H7 (cell line): Measurements from ENCODE around the gene NCKAP5L. TPM values are rescaled to one million over a fixed set of nuclear protein-coding genes. Genes with fewer than 3 reads are reported as not detected.

Experiments
- DNase-seq: peaks from one replicate; pipeline ENCODE4 v3.0.0; 2012
- H3K27me3 ChIP-seq: 2 replicates; pipeline ENCODE4 v1.6.0; 2011; ENCODE audit warnings: mild to moderate bottlenecking, low read length; ENCODE audit not compliant: control insufficient read depth, insufficient read depth
- H3K36me3 ChIP-seq: replicated peaks from 2 replicates; pipeline ENCODE4 v1.5.1; 2011; ENCODE audit warnings: low read length; ENCODE audit not compliant: control insufficient read depth, insufficient read depth
- H3K4me3 ChIP-seq: 2 replicates; pipeline ENCODE4 v1.5.1; 2011; ENCODE audit warnings: low read depth, mild to moderate bottlenecking, control low read depth, low read length, moderate library complexity; ENCODE audit not compliant: insufficient read depth
- total RNA-seq: library from RNA; depleted of rRNA; stranded (reverse); fragments of >200 nt; shearing (Covaris generic); gene quantifications from 2 replicates; pipeline ENCODE4 v1.2.3, GENCODE V29; 2014

NCKAP5L gene
- total RNA-seq, 1 experiment from 2014 or later = 22.3 TPM

DNA sequence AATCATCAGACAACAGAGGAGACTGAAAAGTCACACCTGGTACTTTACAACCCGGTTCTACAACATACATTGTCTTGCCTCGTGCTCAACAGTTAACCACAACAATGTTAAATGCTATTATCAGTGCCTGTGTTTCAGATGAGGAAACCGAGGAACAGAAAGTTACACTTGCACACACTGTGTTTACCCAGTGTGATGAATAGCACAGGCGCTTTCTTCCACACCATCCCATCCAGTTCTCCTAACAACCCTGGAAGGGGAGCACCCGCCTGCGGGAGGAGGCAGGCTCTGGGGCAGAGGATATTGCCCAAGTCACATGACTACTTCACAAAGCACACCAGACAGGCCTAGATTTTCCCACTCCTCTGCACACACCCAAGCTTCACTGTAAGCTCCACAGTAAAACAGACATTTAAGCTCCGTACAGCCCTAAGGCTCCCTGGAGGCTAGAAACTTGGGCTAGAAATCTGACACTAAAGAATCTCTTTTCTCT, 21.8 kb downstream of the NCKAP5L start:
- Histone ChIP-seq H3K4me3 (no peak overlapping the region), H3K36me3 (peaks cover 15% of the 10 kb centered on the region), H3K27me3 (no peaks in the 10 kb centered on the region)
- DNase-seq = no peak

DNA sequence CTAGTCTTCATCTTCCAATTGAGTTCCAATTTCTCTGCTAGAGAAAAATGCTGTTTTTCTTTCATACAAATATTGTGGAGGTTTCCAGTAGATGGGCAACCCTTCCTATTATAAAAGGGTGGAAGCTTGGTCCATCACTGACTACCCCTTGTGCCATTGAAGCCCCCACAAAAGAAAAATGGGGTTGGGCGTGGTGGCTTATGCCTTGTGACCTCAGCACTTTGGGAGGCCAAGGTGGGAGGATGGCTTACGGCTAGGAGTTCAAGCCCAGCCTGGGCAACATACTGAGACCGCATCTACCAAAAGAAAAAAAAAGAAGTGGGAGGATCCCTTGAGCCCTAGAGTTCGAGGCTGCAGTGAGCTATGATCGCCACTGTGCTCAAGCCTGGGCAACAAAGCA, 22.8 kb downstream of the NCKAP5L start:
- Histone ChIP-seq H3K27me3 (no peaks in the 10 kb centered on the region), H3K4me3 (no peak overlapping the region), H3K36me3 (peaks cover 17% of the 10 kb centered on the region)
- no peak for DNase-seq

DNA sequence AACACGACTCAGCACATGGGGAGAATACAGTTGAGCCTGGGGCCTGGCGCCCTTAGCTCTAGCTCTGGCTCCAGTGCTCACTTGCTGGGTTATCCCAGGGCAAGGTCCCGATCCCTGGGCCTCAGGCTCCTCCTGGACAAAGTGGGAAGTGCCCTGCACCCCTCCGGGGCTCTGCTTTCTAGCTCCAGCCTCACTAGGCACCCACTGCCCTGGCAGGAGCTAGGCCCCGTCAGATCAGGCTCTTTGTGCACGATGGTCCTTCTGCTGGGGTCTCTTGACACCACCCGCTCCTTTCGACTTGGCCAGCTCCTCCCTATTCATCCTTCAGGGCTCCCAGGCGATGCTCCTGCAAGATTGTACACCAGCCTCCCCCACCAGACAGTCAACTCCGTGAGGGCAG, 23.4 kb downstream of the NCKAP5L start:
- Histone ChIP-seq H3K36me3 (peaks cover 17% of the 10 kb centered on the region), H3K4me3 (no peak overlapping the region)

DNA sequence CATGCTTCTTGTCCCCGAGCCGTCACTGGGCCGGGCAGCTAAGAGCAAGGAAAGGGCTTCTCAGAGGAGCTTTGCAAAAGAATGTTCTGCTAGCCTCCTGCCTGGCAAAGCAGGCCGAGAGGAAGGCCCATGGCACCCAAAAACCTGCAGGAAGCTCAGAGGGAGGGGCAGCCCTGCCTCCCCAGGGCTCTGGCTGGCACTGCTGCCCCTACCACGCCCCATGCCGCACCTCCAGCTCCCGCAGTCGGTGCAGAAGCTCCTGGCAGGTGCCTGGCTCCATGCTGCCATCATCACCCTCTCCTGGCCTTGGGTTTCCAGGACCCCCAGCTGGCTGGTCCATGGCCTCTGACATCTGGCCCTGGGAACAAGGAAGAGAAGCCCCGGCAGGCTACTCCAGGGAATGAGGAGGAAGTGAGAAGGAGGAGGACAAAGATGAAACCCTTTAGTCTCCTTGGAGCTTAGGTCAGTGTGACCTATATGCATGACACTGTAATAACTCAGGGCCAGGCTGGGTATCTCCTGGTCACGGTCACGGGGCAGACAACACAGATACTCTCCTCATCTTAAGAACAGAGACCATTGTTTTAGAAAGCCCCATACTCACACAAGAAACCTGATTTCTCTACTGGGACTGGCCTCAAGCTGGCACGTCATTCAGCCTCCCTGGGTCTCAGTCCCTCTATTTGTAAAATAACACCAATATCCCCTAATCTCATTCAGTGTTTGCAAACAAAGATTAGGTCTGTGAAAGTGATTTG, 24.3 kb downstream of the NCKAP5L start:
- no peak for DNase-seq
- peaks cover 19% of the 10 kb centered on the region for H3K36me3 ChIP-seq
- no peak overlapping the region for H3K4me3 ChIP-seq
- no peaks in the 10 kb centered on the region for H3K27me3 ChIP-seq

More for the DNA sequence above, 23.4 kb downstream of the NCKAP5L start:
- H3K27me3 ChIP-seq = no peaks in the 10 kb centered on the region
- no peak for DNase-seq

DNA sequence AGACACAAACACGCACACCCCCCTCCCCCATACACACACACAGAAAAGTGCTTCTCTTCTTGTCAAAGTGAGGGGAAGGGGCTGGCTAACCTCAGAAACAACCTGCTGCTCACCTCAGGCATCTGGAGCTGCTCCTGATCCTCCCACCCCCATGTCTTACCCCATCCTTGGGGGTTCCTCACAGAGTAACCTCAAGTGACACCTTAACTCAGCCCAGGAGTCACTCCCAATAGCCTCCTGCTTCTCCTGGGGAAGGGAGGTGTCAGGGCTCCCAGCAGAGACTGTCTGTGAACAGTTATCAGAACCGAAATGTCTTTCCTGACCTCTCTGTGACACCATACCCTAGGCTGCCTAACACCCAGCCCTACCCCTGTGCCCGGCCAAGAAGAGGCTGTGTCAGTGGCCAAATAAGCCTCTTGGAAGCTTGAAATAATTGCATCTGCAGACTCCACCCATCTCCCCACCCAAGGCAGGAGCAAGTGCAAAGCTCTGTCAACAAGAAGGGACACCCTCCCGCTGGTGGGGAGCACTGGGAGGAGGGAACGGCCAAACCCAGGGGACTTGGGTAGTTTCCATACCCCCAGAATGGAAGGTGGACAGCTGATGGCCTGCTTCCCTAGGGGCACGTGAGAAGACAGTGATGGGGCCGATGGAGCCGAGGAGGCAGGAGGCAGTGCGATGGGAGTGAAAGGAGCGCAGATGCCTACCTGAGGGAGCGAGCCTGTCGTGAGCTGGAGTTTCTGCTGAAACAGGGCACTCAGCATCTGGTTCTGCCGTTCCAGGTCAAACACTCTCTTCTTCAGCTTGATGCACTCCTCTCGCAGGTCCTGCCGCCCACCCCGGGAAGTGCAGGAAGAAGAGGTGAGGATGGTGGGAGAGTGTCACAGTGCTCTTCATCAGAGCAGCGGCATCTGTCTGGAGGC, 26.8 kb downstream of the NCKAP5L start:
- Histone ChIP-seq H3K4me3 (no peak overlapping the region), H3K36me3 (peaks cover 20% of the 10 kb centered on the region), H3K27me3 (no peaks in the 10 kb centered on the region)
- no peak for DNase-seq

DNA sequence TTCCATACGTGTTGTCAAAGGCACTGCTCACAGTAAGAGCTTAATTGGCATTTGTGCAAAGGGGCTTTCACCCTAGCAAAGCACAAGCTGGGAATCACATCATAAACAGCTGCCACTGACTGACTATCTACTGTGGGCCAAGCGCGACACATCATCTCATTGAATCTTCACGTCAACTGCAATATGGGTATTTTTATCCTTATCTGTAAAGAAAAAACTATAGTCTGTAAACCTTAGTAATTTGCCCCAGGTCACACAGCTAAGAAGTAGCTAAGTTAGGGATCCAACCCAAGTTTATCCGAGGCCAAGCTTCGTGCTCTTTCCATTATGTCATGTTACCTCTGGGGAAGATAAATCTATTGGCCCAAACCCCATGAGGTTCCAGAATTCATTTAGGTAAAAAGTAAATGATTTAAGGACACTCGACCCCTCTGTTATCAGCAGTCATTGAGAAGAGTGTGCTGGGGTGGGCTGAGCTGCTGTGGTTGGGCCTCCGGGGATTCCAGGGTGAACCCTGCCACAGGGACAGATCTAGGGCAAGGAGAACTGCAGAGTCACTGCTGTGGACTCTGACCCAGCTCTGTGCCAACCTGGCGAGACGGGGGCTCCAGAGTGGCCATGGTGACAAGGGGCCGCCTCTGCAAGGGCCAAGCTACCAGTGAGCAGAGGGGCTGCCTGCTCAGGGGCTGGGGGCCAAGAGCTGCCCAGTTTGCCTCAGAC, 27.6 kb downstream of the NCKAP5L start:
- no peak for DNase-seq
- Histone ChIP-seq H3K4me3 (no peak overlapping the region), H3K36me3 (peaks cover 20% of the 10 kb centered on the region), H3K27me3 (no peaks in the 10 kb centered on the region)

DNA sequence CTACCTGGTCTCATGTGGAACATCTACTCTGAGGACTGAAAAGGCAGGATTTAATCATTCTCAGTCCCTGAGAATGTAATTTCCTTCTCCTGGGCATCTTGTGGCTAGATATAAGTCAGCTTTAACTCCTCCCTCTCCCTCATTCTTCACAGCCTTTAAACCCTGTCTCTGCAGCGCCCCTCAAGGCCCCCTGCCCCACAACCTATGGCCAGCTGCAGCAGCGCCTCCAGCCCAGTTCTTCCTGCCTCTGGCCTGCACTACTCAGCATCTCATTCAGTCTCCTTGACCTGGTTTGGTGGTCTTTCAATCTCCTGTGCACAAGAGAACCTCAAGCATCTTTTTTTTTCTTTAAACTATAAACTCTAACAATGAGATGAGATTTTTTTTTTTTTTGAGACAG, 29.3 kb downstream of the NCKAP5L start:
- peak; percentile 52 for DNase-seq
- H3K36me3 ChIP-seq = peaks cover 14% of the 10 kb centered on the region
- no peak overlapping the region for H3K4me3 ChIP-seq
- H3K27me3 ChIP-seq = no peaks in the 10 kb centered on the region

DNA sequence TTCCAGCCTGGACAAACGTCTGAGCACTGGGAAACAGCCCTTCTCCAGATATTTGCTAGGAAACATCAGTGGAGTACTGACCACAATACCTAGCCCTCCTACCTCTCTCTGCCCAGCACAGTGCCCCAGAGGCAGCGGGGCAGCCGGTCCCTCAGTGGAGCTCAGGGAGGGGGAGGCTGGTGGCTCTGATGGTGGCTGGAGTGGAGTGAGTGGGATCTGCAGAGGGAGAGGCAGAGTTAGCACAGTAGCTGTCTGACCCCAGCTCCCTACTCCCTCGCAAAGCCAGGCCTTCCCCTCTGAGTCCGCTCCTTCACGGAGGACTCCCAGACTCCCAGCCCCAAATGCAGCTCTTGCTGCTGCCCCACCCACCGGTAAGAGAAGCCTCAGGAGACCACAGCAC, 30.0 kb downstream of the NCKAP5L start:
- Histone ChIP-seq H3K4me3 (no peak overlapping the region), H3K36me3 (peaks cover 13% of the 10 kb centered on the region), H3K27me3 (no peaks in the 10 kb centered on the region)
- DNase-seq = no peak

DNA sequence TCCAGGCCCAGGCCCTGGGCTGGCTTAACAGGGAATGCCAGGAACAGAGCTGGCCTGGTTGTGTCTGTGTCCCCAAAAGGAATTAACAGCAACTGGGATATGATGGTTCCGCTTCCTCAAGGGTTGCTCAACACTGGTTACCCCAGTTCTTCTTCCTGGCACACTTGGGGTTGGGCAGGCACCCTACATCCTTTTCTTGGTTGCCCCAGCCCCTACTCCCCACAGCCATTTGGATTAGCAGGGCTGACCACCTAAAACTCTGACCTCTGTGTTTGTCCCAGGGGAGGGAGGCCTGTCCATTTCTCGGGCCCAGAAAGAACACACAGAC, 30.8 kb downstream of the NCKAP5L start:
- no peaks in the 10 kb centered on the region for H3K27me3 ChIP-seq
- H3K36me3 ChIP-seq = peaks cover 10% of the 10 kb centered on the region
- DNase-seq = no peak

DNA sequence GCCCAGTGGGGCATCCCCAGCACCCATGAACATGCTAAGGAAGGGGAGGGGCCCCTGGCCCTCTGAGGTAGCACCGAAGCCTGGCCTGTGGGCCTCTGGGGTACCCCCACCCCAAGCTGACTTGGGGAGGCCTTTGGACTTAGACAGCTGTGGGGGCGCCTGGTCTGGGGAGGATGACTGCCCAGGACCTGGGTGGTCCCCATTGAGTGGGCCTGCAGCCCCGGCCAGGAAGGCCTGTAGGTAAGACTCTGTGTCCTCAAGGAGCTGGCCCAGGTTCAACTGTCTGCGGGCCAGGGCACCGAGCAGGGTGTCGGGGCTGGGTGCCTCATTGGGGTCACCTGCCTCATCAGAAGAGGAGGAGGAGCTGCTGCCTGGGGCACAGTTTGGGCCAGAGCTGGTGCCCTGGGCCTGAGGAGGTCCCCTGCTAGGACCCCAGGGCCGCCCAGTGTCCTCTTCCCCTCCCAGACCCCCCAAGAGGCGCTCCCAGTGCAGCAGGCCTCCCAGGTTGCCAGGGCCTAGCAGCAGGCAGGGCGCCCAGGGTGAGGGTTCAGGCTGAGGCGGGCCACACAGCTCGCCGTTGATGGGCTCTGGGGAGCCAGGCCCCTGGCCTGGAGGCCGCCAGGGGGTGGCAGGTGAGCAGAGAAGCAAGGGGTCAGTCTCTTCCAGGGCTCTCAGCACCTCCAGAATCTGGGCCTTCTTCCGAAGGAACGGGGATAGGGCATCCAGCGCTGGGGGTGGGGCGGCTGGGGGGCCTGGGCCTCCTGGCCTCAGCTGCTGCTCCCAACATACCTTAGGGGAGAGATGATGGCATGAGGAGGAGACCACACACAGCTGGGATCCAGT, 31.4 kb downstream of the NCKAP5L start:
- Histone ChIP-seq H3K27me3 (no peaks in the 10 kb centered on the region), H3K4me3 (no peak overlapping the region), H3K36me3 (peaks cover 10% of the 10 kb centered on the region)
- peak; percentile 57 for DNase-seq

More for the DNA sequence above, 30.8 kb downstream of the NCKAP5L start:
- H3K4me3 ChIP-seq = no peak overlapping the region

DNA sequence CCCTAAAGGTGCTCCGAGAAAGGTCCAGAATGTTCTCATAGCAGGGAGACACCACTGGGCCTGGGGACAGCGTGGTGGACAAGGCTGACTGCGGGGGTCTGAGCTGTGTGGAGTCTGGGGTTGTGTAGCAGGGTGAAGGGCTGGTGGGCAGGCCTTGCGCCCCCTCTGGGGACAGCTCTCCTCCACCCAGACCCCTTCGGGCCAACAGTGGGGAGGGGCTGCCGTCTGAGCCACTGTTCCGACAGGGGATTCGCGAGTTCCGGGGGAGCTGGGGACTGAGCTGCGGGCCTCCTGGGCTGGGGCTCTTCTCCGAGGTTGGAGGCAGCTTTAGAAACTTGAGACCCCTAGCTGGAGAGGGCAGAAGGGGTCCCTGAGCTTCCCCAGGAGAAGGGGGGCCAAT, 32.1 kb downstream of the NCKAP5L start:
- Histone ChIP-seq H3K27me3 (no peaks in the 10 kb centered on the region), H3K36me3 (peaks cover 4% of the 10 kb centered on the region), H3K4me3 (no peak overlapping the region)
- peak; percentile 38 for DNase-seq

DNA sequence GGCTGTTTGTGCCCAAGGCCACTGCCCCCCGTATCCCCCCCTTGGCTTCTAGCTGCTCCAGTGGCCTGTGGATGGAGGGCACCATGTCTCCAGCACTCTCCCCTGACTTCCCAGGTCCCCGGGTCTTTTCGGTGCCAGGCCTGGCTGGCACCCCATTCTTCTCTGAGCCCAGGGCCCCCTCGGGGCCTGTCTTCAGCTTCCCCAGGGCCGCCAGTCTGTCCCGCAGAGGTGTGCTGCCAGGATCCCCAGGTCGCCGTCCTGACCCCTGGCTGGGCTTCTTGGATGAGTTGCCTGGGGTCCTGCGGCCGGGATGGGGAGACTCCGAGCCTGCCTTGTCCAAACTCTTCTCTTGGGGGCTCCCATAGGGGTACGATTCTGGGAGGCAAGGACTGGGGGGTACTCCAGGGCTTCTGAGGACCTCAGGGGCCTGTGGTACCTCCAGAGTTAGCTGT, 32.5 kb downstream of the NCKAP5L start:
- no peak overlapping the region for H3K4me3 ChIP-seq

DNA sequence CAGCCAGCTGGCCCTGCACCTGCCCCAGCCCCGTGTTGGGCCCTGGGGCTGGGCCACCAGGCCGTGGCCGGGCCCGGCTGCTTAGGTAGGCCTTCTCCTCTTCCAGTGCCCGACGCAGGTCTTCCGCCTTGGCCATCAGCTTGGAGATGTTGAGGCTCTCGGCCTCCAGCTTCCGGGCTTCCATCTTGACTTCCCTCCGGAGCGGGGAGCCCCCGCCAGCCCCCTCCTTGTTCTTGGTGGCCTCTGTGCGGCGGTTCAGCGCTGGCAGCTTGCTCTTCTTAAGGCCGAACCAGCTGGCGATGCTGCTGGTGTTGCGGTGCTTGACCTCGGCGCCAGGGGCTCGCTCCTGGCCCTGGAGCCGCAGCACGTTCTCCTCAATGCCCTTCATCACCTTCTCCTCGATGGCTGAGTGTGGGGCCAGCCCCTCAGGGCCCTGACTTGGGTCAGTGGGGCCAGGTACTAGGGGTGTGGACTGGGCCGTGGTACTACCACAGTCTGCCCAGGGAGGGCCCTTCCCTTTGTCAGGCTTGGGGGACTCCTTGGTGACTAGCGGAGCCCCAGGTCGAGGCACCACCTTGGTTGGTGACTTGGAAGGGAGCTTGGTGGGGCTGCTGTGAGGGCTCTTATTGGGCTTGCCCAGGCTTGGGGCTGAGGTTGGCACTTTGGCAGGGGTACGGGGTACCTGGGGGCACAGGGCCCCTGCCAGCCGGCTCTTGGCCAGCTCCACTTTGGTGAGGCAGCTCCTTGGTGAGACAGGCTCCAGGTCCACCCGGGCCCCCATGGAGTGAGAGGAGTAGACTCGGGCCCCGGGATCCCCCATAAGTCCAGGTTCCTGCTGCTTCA, 33.2 kb downstream of the NCKAP5L start:
- peak; percentile 46 for DNase-seq
- H3K27me3 ChIP-seq = no peaks in the 10 kb centered on the region

More for the DNA sequence above, 32.5 kb downstream of the NCKAP5L start:
- Histone ChIP-seq H3K27me3 (no peaks in the 10 kb centered on the region), H3K36me3 (peaks cover 4% of the 10 kb centered on the region)
- DNase-seq = peak; percentile 46

More for the DNA sequence above, 33.2 kb downstream of the NCKAP5L start:
- no peak overlapping the region for H3K4me3 ChIP-seq
- peaks cover 4% of the 10 kb centered on the region for H3K36me3 ChIP-seq
